K562 (cell line): ENCODE results near the gene RPP25. TPM values are rescaled to one million over a fixed set of nuclear protein-coding genes. Genes with fewer than 3 reads are reported as not detected.

Experiments
- ARID1B ChIP-seq: fragments of 450-650 bp; IDR thresholded peaks from 2 replicates; pipeline ENCODE4 v1.6.1; 2016; ENCODE audit warnings: antibody characterized with exemption, mild to moderate bottlenecking, inconsistent platforms
- CEBPG ChIP-seq, 3 experiments: fragments of 200-800 bp in 1 of 3; sonication (Bioruptor generic) in 1 of 3; sonication (generic) in 1 of 3; formaldehyde crosslinking in 1 of 3; IDR thresholded peaks in 2 of 3; conservative IDR thresholded peaks in 1 of 3; 2 replicates each; pipeline versions ENCODE4 v1.6.1 to v1.8.0; 2016 to 2022; ENCODE audit warnings: missing compliant biosample characterization in 2 of 3, missing genetic modification characterization in 2 of 3, mild to moderate bottlenecking in 1 of 3, missing genetic modification reagents in 1 of 3
- ILF3 ChIP-seq: fragments of 450-650 bp; IDR thresholded peaks from 2 replicates; pipeline ENCODE4 v1.6.1; 2018; ENCODE audit warnings: antibody characterized with exemption, mild to moderate bottlenecking, moderate library complexity, borderline replicate concordance
- REST ChIP-seq, 2 experiments: fragments of 450-650 bp; formaldehyde crosslinking in 1 of 2; IDR thresholded peaks; 2 replicates each; pipeline versions ENCODE4 v1.4.0 to v1.6.1; 2014 to 2020; ENCODE audit warnings: mild to moderate bottlenecking in 2 of 2, borderline replicate concordance in 1 of 2, low read depth in 1 of 2
- SUPT5H ChIP-seq: fragments of 450-650 bp; IDR thresholded peaks from 2 replicates; pipeline ENCODE4 v1.6.1; 2016
- ZFX ChIP-seq: sonication (generic); formaldehyde crosslinking; IDR thresholded peaks from 2 replicates; pipeline ENCODE4 v1.8.0; 2022; ENCODE audit warnings: mild to moderate bottlenecking, missing genetic modification reagents, moderate library complexity
- polyA plus RNA-seq, 8 experiments: library from polyadenylated mRNA; depleted of rRNA in 4 of 8; stranded (reverse) in 5 of 8; unstranded in 3 of 8; fragments of >200 nt; fragmentation: Nextera tagmentation in 2 of 8; fragmentation: Illumina TruSeq in 1 of 8; extraction: Ambion mirVana in 2 of 8; extraction: Trizol in 1 of 8; gene quantifications; 2 replicates each; pipeline versions ENCODE4 v1.2.1 to v1.2.3, GENCODE V29; 2011 to 2014; ENCODE audit warnings: inconsistent platforms in 1 of 8, missing spikeins in 1 of 8
- total RNA-seq, 7 experiments: library from RNA; depleted of rRNA in 6 of 7; stranded (reverse); fragments of >200 nt in 6 of 7; fragmentation: Illumina TruSeq in 2 of 7; extraction: Trizol in 2 of 7; gene quantifications; 2 replicates each; pipeline versions ENCODE4 v1.2.1 to v1.2.3, GENCODE V29; 2011 to 2021; ENCODE audit warnings: low replicate concordance in 1 of 7
- TF ChIP-seq, protein P1 (sequence below): sonication (generic); formaldehyde crosslinking; IDR thresholded peaks from 2 replicates; pipeline ENCODE4 v1.8.1; 2023; ENCODE audit warnings: mild to moderate bottlenecking, missing genetic modification reagents, moderate library complexity
- TF ChIP-seq, protein P2 (sequence below), 2 experiments: IDR thresholded peaks; 2 replicates each; pipeline ENCODE4 v1.6.1; 2011; ENCODE audit warnings: borderline replicate concordance in 1 of 2, control low read depth in 1 of 2, low read depth in 1 of 2, low read length in 1 of 2, mild to moderate bottlenecking in 1 of 2, mixed read lengths in 1 of 2, moderate library complexity in 1 of 2; ENCODE audit not compliant: insufficient read depth in 1 of 2, insufficient read length in 1 of 2, poor library complexity in 1 of 2, severe bottlenecking in 1 of 2; ENCODE audit errors: extremely low read depth in 1 of 2
- TF ChIP-seq, protein P3 (sequence below): fragments of 200-800 bp; sonication (Bioruptor generic); IDR thresholded peaks from 2 replicates; pipeline ENCODE4 v1.6.1; 2017; ENCODE audit warnings: missing genetic modification characterization, missing compliant biosample characterization
- TF ChIP-seq, protein P4 (sequence below), 2 experiments: fragments of 450-650 bp in 1 of 2; sonication (generic) in 1 of 2; formaldehyde crosslinking in 1 of 2; IDR thresholded peaks in 1 of 2; conservative IDR thresholded peaks in 1 of 2; 2 replicates each; pipeline versions ENCODE4 v1.6.1 to v1.8.1; 2016 to 2023; ENCODE audit warnings: mild to moderate bottlenecking in 2 of 2, moderate library complexity in 2 of 2, inconsistent platforms in 1 of 2, missing genetic modification reagents in 1 of 2

Gene RPP25
- total and polyA plus RNA-seq, 9 of the 15 experiments (the other 6 are each of a cell fraction or from before 2014, with no cell fraction given) = 1.1 to 12.3 (median 5.6) TPM

- TF ChIP-seq ZFX (CRISPR knock-in tag) (peak; percentile 68), ARID1B (no peak), ILF3 (peak; percentile 75; the same call in 1 of the 2 replicates), SUPT5H (peak; percentile 76), REST (IDR thresholded peaks at IDR 0.05; ENCODE audit: borderline replicate concordance) (0 out of 2 replicates have a peak, but pooled peaks have one; percentile 3), REST (CRISPR knock-in tag; IDR thresholded peaks at IDR 0.05; ENCODE audit: low read depth) (no peak), CEBPG (CRISPR knock-in tag; IDR thresholded peaks at IDR 0.05) (peak; percentile 84), CEBPG (tag; conservative IDR thresholded peaks at IDR 0.05 in 1 of 2, IDR thresholded peaks at IDR 0.05 in 1 of 2) (peak; percentile 56 to 88; a peak in 3 of 4 replicates)
- TF ChIP-seq, protein P1, sequence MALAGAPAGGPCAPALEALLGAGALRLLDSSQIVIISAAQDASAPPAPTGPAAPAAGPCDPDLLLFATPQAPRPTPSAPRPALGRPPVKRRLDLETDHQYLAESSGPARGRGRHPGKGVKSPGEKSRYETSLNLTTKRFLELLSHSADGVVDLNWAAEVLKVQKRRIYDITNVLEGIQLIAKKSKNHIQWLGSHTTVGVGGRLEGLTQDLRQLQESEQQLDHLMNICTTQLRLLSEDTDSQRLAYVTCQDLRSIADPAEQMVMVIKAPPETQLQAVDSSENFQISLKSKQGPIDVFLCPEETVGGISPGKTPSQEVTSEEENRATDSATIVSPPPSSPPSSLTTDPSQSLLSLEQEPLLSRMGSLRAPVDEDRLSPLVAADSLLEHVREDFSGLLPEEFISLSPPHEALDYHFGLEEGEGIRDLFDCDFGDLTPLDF = peak; percentile 88
- TF ChIP-seq, protein P2, sequence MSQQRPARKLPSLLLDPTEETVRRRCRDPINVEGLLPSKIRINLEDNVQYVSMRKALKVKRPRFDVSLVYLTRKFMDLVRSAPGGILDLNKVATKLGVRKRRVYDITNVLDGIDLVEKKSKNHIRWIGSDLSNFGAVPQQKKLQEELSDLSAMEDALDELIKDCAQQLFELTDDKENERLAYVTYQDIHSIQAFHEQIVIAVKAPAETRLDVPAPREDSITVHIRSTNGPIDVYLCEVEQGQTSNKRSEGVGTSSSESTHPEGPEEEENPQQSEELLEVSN (IDR thresholded peaks at IDR 0.05; ENCODE audit: borderline replicate concordance in 1 of 2, extremely low read depth in 1 of 2, insufficient read depth in 1 of 2, insufficient read length in 1 of 2, low read depth in 1 of 2, low read length in 1 of 2, poor library complexity in 1 of 2, severe bottlenecking in 1 of 2) = peak in 1 of 2 experiments; percentile 19
- TF ChIP-seq, protein P3, sequence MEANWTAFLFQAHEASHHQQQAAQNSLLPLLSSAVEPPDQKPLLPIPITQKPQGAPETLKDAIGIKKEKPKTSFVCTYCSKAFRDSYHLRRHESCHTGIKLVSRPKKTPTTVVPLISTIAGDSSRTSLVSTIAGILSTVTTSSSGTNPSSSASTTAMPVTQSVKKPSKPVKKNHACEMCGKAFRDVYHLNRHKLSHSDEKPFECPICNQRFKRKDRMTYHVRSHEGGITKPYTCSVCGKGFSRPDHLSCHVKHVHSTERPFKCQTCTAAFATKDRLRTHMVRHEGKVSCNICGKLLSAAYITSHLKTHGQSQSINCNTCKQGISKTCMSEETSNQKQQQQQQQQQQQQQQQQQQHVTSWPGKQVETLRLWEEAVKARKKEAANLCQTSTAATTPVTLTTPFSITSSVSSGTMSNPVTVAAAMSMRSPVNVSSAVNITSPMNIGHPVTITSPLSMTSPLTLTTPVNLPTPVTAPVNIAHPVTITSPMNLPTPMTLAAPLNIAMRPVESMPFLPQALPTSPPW (CRISPR knock-in tag) = peak; percentile 85
- TF ChIP-seq, protein P4, sequence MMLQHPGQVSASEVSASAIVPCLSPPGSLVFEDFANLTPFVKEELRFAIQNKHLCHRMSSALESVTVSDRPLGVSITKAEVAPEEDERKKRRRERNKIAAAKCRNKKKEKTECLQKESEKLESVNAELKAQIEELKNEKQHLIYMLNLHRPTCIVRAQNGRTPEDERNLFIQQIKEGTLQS (IDR thresholded peaks at IDR 0.05) = 0 out of 2 replicates have a peak, but pooled peaks have one; percentile 8
- TF ChIP-seq, protein P4 (CRISPR knock-in tag; conservative IDR thresholded peaks at IDR 0.05) = no peak
Measured at GRCh38 chr15:74906450-74907162, 50.0 kb downstream of the RPP25 start, which contains the start of gene FAM219B (continued).
